Measurements from ENCODE around the gene WFDC6. TPM values are rescaled to one million over a fixed set of nuclear protein-coding genes. Genes with fewer than 3 reads are reported as not detected.
"Not testable (repeated sequence)": the region's sequence is repeated elsewhere in the genome, so short reads cannot be mapped to it uniquely, and the experiment has no call there.

The WFDC6 gene
- total RNA-seq: not detected in 3 replicates

GRCh38 chr20:45539382-45539781, at the start of gene WFDC6:
TSS of gene WFDC6 (minus strand) at chr20:45539482. CDS start at chr20:45539407, 75 bp downstream.
- no peak within 1 kb of the TSS for H3K27ac Mint-ChIP-seq
- H3K36me3 Mint-ChIP-seq: no peaks in the 10 kb centered on the region
- DNase-seq (ENCODE audit: low spot score in 2 of 2, unreplicated experiment in 2 of 2): no peak
- peaks cover 57% of the 10 kb centered on the region for H3K27me3 Mint-ChIP-seq (ENCODE audit: low read depth)
- no peak within 1 kb of the TSS for H3K4me3 Mint-ChIP-seq
- H3K4me1 Mint-ChIP-seq: no peaks in the 10 kb centered on the region
- TF ChIP-seq, protein P1, sequence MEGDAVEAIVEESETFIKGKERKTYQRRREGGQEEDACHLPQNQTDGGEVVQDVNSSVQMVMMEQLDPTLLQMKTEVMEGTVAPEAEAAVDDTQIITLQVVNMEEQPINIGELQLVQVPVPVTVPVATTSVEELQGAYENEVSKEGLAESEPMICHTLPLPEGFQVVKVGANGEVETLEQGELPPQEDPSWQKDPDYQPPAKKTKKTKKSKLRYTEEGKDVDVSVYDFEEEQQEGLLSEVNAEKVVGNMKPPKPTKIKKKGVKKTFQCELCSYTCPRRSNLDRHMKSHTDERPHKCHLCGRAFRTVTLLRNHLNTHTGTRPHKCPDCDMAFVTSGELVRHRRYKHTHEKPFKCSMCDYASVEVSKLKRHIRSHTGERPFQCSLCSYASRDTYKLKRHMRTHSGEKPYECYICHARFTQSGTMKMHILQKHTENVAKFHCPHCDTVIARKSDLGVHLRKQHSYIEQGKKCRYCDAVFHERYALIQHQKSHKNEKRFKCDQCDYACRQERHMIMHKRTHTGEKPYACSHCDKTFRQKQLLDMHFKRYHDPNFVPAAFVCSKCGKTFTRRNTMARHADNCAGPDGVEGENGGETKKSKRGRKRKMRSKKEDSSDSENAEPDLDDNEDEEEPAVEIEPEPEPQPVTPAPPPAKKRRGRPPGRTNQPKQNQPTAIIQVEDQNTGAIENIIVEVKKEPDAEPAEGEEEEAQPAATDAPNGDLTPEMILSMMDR (IDR thresholded peaks at IDR 0.05; ENCODE audit: unreplicated experiment): no peak
- no peaks in the 10 kb centered on the region for H3K9me3 Mint-ChIP-seq

DNA sequence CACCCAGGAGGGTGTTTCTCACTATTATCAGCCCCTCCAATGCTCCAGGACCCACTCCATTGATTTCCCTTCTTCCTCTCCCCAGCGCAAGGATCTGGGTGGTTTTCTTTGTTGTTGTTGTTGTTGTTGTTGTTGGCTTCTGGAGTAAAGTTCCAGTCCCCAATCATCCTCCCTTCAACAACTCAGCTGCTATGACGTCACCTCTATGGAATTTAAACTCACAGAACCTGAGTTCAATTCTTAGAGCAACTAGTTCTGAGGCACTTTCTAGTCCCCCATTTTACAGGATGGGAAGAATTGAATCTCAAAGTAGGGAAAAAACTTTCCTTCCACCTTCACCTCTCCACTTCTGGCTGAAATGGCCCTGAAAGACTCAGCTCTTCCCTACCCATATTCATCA, 49.5 kb upstream of the WFDC6 start:
- H3K4me3 Mint-ChIP-seq: no peak overlapping the region
- no peaks in the 10 kb centered on the region for H3K36me3 Mint-ChIP-seq
- H3K9me3 Mint-ChIP-seq: peaks cover 17% of the 10 kb centered on the region
- peaks cover 6% of the 10 kb centered on the region for H3K27me3 Mint-ChIP-seq (ENCODE audit: low read depth)
- H3K27ac Mint-ChIP-seq: no peak overlapping the region
- TF ChIP-seq, protein P1 (IDR thresholded peaks at IDR 0.05; ENCODE audit: unreplicated experiment): no peak
- DNase-seq (ENCODE audit: low spot score in 2 of 2, unreplicated experiment in 2 of 2): no peak
- H3K4me1 Mint-ChIP-seq: no peaks in the 10 kb centered on the region

GRCh38 chr20:45585986-45586385, 46.7 kb upstream of the WFDC6 start:
- peaks cover 12% of the 10 kb centered on the region for H3K9me3 Mint-ChIP-seq
- H3K27ac Mint-ChIP-seq: not testable (repeated sequence)

DNA sequence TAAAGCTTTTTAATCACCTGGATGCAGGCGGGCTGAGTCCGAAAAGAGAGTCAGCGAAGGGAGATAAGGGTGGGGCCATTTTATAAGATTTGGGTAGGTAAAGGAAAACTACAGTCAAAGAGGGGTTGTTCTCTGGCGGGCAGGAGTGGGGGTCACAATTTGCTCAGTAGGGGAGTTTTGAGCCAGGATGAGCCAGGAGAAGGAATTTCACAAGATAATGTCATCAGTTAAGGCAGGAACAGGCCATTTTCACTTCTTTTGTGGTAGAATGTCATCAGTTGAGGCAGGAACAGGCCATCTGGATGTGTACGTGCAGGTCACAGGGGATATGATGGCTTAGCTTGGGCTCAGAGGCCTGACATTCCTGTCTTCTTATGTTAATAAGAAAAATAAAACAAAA, 45.0 kb upstream of the WFDC6 start:
- H3K4me3 Mint-ChIP-seq; DNase-seq (ENCODE audit: low spot score in 2 of 2, unreplicated experiment in 2 of 2); H3K27ac Mint-ChIP-seq; H3K4me1 Mint-ChIP-seq; H3K36me3 Mint-ChIP-seq: not testable (repeated sequence)
- Mint-ChIP-seq H3K9me3 (peaks cover 11% of the 10 kb centered on the region), H3K27me3 (ENCODE audit: low read depth) (peaks cover 17% of the 10 kb centered on the region)

More at GRCh38 chr20:45585986-45586385, 46.7 kb upstream of the WFDC6 start:
- peaks cover 13% of the 10 kb centered on the region for H3K27me3 Mint-ChIP-seq (ENCODE audit: low read depth)
- not testable (repeated sequence) for H3K4me3 Mint-ChIP-seq; DNase-seq (ENCODE audit: low spot score in 2 of 2, unreplicated experiment in 2 of 2); H3K36me3 Mint-ChIP-seq; H3K4me1 Mint-ChIP-seq

- H3K27ac Mint-ChIP-seq: no peak overlapping the region
- peaks cover 20% of the 10 kb centered on the region for H3K27me3 Mint-ChIP-seq (ENCODE audit: low read depth)
- TF ChIP-seq, protein P1 (IDR thresholded peaks at IDR 0.05; ENCODE audit: unreplicated experiment): no peak
- no peaks in the 10 kb centered on the region for H3K36me3 Mint-ChIP-seq
- no peaks in the 10 kb centered on the region for H3K4me1 Mint-ChIP-seq
- no peak overlapping the region for H3K4me3 Mint-ChIP-seq
- H3K9me3 Mint-ChIP-seq: peaks cover 3% of the 10 kb centered on the region
- no peak for DNase-seq (ENCODE audit: low spot score in 2 of 2, unreplicated experiment in 2 of 2)
Measured at GRCh38 chr20:45583502-45583901, 44.2 kb upstream of the WFDC6 start.

- Mint-ChIP-seq H3K27ac (no peak overlapping the region), H3K27me3 (ENCODE audit: low read depth) (peaks cover 20% of the 10 kb centered on the region), H3K4me3 (no peak overlapping the region), H3K9me3 (no peaks in the 10 kb centered on the region), H3K36me3 (no peaks in the 10 kb centered on the region), H3K4me1 (peaks cover 4% of the 10 kb centered on the region)
- TF ChIP-seq, protein P1 (IDR thresholded peaks at IDR 0.05; ENCODE audit: unreplicated experiment): no peak
- DNase-seq (ENCODE audit: low spot score in 2 of 2, unreplicated experiment in 2 of 2): no peak
Measured at GRCh38 chr20:45581702-45582101, 42.4 kb upstream of the WFDC6 start.

GRCh38 chr20:45579184-45579583, 39.9 kb upstream of the WFDC6 start, which contains the start of gene WFDC8:
TSS of gene WFDC8 (minus strand) at chr20:45579284. CDS start at chr20:45579247, 37 bp downstream.
- Mint-ChIP-seq H3K4me1 (peaks cover 6% of the 10 kb centered on the region), H3K27ac (no peak within 1 kb of the TSS), H3K4me3 (no peak within 1 kb of the TSS), H3K27me3 (ENCODE audit: low read depth) (peaks cover 20% of the 10 kb centered on the region), H3K36me3 (no peaks in the 10 kb centered on the region), H3K9me3 (no peaks in the 10 kb centered on the region)
- no peak for DNase-seq (ENCODE audit: low spot score in 2 of 2, unreplicated experiment in 2 of 2)
- TF ChIP-seq, protein P1 (IDR thresholded peaks at IDR 0.05; ENCODE audit: unreplicated experiment): no peak
